PC-9 (cell line): ENCODE results near the gene NPFFR1. TPM values are rescaled to one million over a fixed set of nuclear protein-coding genes. Genes with fewer than 3 reads are reported as not detected.
A peak's percentile ranks its signal among the peaks of the same experiment; 100 is the strongest.

Source experiments
- BruUV-seq: library from RNA; stranded (reverse); fragments of 400-500 nt; replicated peaks from 2 replicates; lab custom pipeline; 2021; lab: Mats Ljungman, UMichigan
- CTCF ChIA-PET: fragments of 300-600 bp; sonication (Branson Sonifier 250); formaldehyde crosslinking; loops from one replicate; lab custom pipeline; 2022; ENCODE audit warnings: antibody characterized with exemption; lab: Charles Lee
- POLR2A ChIA-PET: fragments of 300-600 bp; sonication (Branson Sonifier 250); formaldehyde crosslinking; loops from one replicate; lab custom pipeline; 2022; ENCODE audit warnings: antibody characterized with exemption; ENCODE audit not compliant: unreplicated experiment; lab: Charles Lee
- DNase-seq, 2 experiments: peaks; one replicate each; pipeline versions ENCODE4 v3.0.0 to v3.0.0-alpha.2; 2015 to 2022; ENCODE audit warnings: mixed read lengths in 1 of 2
- H2AFZ ChIP-seq: fragments of 200-600 bp; sonication (generic); 2 replicates; pipeline ENCODE4 v1.8.1; 2017; ENCODE audit warnings: antibody characterized with exemption
- H3F3A ChIP-seq: fragments of 200-600 bp; sonication (generic); 2 replicates; pipeline ENCODE4 v1.8.1; 2017; ENCODE audit warnings: antibody characterized with exemption, mild to moderate bottlenecking, low read depth; ENCODE audit not compliant: insufficient read depth
- H3K27ac ChIP-seq: fragments of 200-600 bp; sonication (generic); 2 replicates; pipeline ENCODE4 v1.6.1; 2016; ENCODE audit warnings: mixed run types
- H3K27me3 ChIP-seq: fragments of 200-600 bp; sonication (generic); 2 replicates; pipeline ENCODE4 v1.6.1; 2016; ENCODE audit warnings: low read depth, mixed run types; ENCODE audit not compliant: insufficient read depth
- H3K36me3 ChIP-seq: fragments of 200-600 bp; sonication (generic); 2 replicates; pipeline ENCODE4 v1.6.1; 2016; ENCODE audit warnings: low read depth, mixed run types
- H3K4me1 ChIP-seq: fragments of 200-600 bp; sonication (generic); replicated peaks from 2 replicates; pipeline ENCODE4 v1.6.1; 2016; ENCODE audit warnings: mixed run types; ENCODE audit not compliant: insufficient read depth
- H3K4me2 ChIP-seq: fragments of 200-600 bp; sonication (generic); 2 replicates; pipeline ENCODE4 v1.6.1; 2017; ENCODE audit warnings: mixed run types
- H3K4me3 ChIP-seq: fragments of 200-600 bp; sonication (generic); 2 replicates; pipeline ENCODE4 v1.6.1; 2016; ENCODE audit warnings: mixed run types
- H3K79me2 ChIP-seq: fragments of 200-600 bp; sonication (generic); 2 replicates; pipeline ENCODE4 v1.6.1; 2017; ENCODE audit warnings: low read depth, mixed run types
- H3K9me2 ChIP-seq: fragments of 200-600 bp; sonication (generic); 2 replicates; pipeline ENCODE4 v1.8.1; 2017; ENCODE audit warnings: mild to moderate bottlenecking; ENCODE audit not compliant: insufficient read depth
- H3K9me3 ChIP-seq: fragments of 200-600 bp; sonication (generic); 2 replicates; pipeline ENCODE4 v1.8.1; 2016; ENCODE audit warnings: low read depth; ENCODE audit not compliant: insufficient read depth
- H4K20me1 ChIP-seq: fragments of 200-600 bp; sonication (generic); 2 replicates; pipeline ENCODE4 v1.8.1; 2017; ENCODE audit not compliant: insufficient read depth
- EZH2 ChIP-seq: fragments of 200-600 bp; sonication (generic); IDR thresholded peaks from 2 replicates; pipeline ENCODE4 v1.8.0; 2017; ENCODE audit warnings: antibody characterized with exemption, low read depth
- intact Hi-C: fragments of 100-400 bp; cut with micrococcal nuclease; formaldehyde crosslinking; loops from one replicate; pipeline ENCODE4 v1.10.0; 2022; ENCODE audit not compliant: unreplicated experiment
- total RNA-seq: library from RNA; stranded (reverse); gene quantifications from 2 replicates; pipeline ENCODE4 v1.2.3, GENCODE V29; 2021
- TF ChIP-seq, protein P1 (sequence below): fragments of 200-600 bp; sonication (generic); conservative IDR thresholded peaks from 2 replicates; pipeline ENCODE4 v1.6.1; 2017; ENCODE audit warnings: mixed run types, antibody characterized with exemption, mild to moderate bottlenecking, moderate library complexity

Gene NPFFR1
- total RNA-seq, 1 experiment from 2014 or later = 0.09 TPM

DNA sequence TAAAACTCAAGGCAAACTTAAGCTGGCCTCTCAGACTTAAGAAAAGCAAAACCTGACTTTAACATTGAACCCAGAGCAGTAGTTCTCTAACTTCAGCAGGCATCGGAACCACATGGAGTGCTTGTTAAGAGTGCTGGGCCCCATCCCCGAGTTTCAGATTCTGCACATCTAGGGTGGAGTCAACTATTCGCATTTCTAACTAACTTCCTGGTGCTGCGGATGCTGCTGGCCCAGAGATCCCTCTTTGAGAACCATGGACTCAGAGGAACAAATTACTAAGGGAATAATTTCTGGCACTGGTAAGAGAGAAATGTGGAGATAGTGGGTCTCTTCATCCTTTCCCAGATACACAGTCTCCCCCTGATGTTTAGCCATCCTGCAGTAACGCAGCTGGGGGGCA lies 14.6 kb upstream of the NPFFR1 start:
- Histone ChIP-seq H3K4me2 (no peak overlapping the region), H3K9me2 (no peaks in the 10 kb centered on the region), H3F3A (peaks cover 11% of the 10 kb centered on the region; the same call in 1 of the 2 replicates), H3K27me3 (no peaks in the 10 kb centered on the region), H2AFZ (no peak overlapping the region), H3K27ac (no peak overlapping the region), H4K20me1 (no peaks in the 10 kb centered on the region), H3K4me3 (no peak overlapping the region), H3K9me3 (no peaks in the 10 kb centered on the region), H3K4me1 (peaks cover 11% of the 10 kb centered on the region), H3K36me3 (no peaks in the 10 kb centered on the region), H3K79me2 (no peaks in the 10 kb centered on the region)
- no peak for TF ChIP-seq EZH2
- TF ChIP-seq, protein P1, sequence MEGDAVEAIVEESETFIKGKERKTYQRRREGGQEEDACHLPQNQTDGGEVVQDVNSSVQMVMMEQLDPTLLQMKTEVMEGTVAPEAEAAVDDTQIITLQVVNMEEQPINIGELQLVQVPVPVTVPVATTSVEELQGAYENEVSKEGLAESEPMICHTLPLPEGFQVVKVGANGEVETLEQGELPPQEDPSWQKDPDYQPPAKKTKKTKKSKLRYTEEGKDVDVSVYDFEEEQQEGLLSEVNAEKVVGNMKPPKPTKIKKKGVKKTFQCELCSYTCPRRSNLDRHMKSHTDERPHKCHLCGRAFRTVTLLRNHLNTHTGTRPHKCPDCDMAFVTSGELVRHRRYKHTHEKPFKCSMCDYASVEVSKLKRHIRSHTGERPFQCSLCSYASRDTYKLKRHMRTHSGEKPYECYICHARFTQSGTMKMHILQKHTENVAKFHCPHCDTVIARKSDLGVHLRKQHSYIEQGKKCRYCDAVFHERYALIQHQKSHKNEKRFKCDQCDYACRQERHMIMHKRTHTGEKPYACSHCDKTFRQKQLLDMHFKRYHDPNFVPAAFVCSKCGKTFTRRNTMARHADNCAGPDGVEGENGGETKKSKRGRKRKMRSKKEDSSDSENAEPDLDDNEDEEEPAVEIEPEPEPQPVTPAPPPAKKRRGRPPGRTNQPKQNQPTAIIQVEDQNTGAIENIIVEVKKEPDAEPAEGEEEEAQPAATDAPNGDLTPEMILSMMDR = no peak
- CTCF ChIA-PET = no interaction called here
- DNase-seq = no peak
- intact Hi-C loops = no loop called here
- POLR2A ChIA-PET = no interaction called here
- no TSS peak for BruUV-seq

DNA sequence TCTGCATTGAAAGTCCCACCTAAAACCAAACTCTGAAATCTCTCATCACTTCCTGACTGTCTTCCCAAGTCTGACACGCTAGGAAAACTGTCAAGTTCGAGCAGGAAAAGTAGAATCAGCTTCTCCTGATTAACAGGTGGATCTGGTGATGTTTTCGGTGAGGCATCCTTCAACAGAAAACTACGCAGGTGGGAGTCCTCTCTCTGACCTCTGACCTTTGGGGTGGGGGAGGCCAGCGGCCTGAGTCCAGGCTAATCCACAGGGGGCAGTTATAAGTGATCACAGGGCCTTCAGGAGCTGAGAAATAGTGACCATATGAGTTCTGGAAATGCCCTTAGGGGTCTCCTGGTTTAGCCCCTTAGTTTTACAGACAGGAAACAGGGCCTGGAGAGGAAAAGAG lies 13.4 kb upstream of the NPFFR1 start:
- Histone ChIP-seq H3K36me3 (no peaks in the 10 kb centered on the region), H3F3A (peaks cover 8% of the 10 kb centered on the region; the same call in 1 of the 2 replicates), H2AFZ (no peak overlapping the region), H3K27ac (no peak overlapping the region), H3K4me1 (peaks cover 11% of the 10 kb centered on the region), H3K9me2 (no peaks in the 10 kb centered on the region), H3K9me3 (no peaks in the 10 kb centered on the region), H3K4me3 (no peak overlapping the region), H3K79me2 (no peaks in the 10 kb centered on the region), H3K4me2 (no peak overlapping the region), H4K20me1 (no peaks in the 10 kb centered on the region), H3K27me3 (no peaks in the 10 kb centered on the region)
- ChIA-PET POLR2A (no interaction called here), CTCF (interaction anchor here (0.6 kb wide), 1 partner anchor 150 kb away, joined by 11 read pairs; no protein-coding TSS in a partner anchor)
- no peak for DNase-seq
- TF ChIP-seq, protein P1 = no peak
- TF ChIP-seq EZH2 = no peak
- no TSS peak for BruUV-seq
- intact Hi-C loops = no loop called here

GRCh38 chr10:70296406-70296899 lies 12.6 kb upstream of the NPFFR1 start:
- Histone ChIP-seq H3K4me3 (no peak overlapping the region), H3K4me1 (peaks cover 11% of the 10 kb centered on the region), H3K36me3 (no peaks in the 10 kb centered on the region), H3K9me2 (no peaks in the 10 kb centered on the region), H3F3A (peaks cover 8% of the 10 kb centered on the region; the same call in 1 of the 2 replicates), H3K9me3 (no peaks in the 10 kb centered on the region), H3K79me2 (no peaks in the 10 kb centered on the region), H4K20me1 (no peaks in the 10 kb centered on the region), H2AFZ (no peak overlapping the region), H3K4me2 (peak overlapping the region; percentile 16; the same call in 1 of the 2 replicates), H3K27ac (no peak overlapping the region), H3K27me3 (no peaks in the 10 kb centered on the region)
- POLR2A ChIA-PET = interaction anchor here (0.7 kb wide), 1 partner anchor 213 kb away, joined by 3 read pairs; no protein-coding TSS in a partner anchor
- CTCF ChIA-PET = no interaction called here
- peak; percentile 60 to 79 for DNase-seq
- no peak for TF ChIP-seq EZH2
- TF ChIP-seq, protein P1 = no peak
- no TSS peak for BruUV-seq
- intact Hi-C loops = no loop called here
